Measurements from ENCODE around the gene XYLB.
"Not testable (repeated sequence)": the region's sequence is repeated elsewhere in the genome, so short reads cannot be mapped to it uniquely, and the experiment has no call there.

Gene XYLB

DNA sequence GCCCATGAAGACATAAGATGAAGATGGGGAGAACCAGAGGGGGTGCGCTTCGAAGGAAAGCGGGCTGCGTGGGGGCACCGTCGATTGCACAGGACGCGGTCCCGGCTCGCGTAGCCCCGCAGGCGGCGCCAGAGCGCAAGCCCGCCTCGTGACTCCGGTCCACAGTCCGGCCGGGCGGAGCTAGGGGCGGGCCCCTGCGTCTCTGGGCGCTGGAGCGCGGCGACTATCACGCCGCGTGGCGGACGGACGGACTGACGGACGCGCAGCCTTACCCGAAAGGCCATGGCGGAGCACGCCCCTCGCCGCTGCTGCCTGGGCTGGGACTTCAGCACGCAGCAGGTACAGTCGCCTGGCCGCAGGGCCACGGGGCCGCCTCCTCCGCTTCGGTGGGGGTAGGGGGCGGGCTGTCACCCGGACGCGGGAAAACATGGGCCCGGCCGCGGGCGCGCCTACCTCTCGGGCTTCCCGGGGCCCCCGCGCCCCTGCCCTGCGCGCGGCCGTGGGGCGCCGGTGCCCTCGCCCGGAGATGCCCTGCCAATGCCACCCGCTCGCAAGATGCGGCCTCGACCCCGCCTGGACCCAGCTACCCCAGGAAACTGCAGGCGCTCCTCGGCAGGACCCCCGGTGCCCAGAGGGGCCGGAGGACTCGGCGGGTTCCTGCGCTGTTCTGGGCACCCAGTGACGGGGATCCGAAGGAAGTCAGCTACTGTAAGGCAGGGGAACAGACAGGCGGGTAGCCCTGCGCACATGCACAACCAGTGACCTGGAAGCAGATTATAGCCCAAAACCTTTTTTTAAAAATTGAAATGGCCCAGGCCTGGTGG lies at the start of gene XYLB:
XYLB (plus strand) TSS at position 199 of the 824 bp plus-strand sequence; CDS start at position 283, 84 bp downstream.
- DNase-seq (ENCODE audit: low read depth), result peak; percentile 57

DNA sequence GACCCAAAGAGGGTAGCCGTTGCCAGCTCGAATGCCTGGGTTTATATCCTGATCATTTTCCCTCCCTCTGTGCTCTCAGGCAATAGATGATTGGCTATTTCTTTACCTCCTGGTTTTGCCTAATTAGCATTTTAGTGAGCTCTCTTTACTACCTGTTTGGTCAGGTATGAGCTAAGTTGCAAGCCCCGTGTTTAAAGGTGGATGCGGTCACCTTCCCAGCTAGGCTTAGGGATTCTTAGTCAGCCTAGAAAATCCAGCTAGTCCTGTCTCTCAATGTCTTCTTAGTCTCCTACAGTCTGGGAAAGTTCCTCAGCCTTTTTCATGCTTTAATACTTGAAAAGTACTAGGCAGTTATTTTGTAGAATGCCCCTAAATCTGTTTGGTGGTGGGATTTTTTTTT lies 49.5 kb upstream of the XYLB start:
- DNase-seq (ENCODE audit: low read depth), result not testable (repeated sequence)

DNA sequence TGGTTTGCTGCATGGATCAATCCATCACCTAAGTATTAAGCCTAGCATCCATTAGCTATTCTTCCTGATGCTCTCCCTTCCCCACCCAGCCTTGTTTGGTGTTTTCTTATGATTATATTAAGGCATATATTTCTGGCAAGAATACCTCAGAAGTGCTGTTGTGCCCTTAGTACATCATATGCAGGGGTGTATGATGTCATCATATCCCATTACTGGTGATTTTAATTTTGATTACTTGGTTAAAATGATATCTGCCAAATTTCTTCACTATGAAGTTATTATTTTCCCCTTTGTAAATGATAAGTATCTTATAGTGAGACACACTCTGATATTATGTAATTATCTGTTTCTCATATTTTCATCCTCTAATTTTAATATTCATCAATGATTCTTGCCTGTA lies 49.0 kb upstream of the XYLB start:
- DNase-seq (ENCODE audit: low read depth), result no peak

DNA sequence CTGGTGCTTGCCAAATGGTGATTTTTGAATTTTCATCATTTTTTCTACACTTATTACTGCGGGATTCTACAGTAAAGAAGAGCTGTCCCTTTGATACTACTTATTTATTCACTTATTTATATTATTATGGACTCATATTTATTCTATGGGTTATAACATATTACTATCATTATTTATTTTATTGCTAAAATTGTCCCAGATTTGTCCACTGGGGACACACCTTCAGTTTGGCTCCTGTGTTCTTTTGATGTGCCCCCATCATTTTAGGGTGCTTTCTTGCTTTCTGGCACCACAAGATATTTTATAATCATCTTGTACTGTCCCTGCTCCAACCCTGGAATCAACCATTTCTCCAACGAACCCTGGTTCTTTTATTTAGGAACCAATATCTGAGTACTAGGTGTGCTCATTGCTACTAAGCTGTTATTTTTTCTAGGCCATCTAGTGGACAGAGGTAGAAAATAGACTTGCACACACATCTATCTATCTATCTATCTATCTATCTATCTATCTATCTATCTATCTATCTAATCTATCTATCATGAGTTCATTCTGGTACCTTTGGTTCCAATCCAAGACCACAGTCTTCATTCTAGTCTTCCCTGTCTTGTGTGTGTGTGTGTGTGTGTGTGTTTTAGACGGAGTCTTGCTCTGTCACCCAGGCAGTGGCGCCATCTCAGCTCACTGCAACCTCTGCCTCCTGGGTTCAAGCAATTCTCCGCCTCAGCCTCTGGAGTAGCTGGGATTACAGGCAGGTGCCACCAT lies 48.5 kb upstream of the XYLB start:
- peak; percentile 12 for DNase-seq (ENCODE audit: low read depth)

DNA sequence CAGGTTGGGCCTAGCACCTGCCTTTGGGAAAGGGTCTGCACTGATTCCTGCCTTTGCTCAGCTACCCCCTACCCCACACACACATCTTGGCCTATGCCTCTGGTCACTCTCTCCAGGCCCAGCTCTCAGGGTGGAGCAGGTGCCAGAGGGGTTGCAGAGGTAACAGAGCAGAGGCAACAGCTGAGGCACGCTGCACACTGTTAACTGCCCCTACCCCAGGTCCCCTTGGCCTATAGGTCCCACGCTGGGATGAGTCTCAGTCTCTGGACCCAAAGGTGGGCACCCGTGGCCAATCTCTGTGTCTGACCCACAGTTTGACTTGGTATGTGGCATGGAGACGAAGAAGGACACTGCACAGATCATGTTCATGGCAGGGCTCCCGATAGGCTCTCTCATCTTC lies 39.6 kb upstream of the XYLB start:
- no peak for DNase-seq (ENCODE audit: low read depth)

DNA sequence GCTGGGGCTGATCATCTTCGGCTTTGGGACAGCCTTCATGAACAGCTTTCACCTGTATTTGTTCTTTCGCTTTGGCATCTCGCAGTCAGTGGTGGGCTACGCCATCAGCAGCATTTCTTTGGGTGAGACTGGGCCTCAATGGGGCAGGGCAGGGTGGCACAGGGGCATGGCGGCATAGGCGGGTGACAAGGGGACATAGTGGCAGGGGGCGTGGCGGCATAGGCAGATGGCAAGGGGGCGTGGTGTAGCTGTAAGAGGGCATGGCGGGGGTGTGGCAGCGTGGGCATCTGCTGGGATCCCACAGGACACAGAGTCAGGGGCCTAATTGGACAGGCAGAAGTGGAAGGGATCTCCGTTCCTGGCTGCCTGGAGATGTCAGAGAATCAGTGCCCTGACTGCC lies 39.0 kb upstream of the XYLB start:
- no peak for DNase-seq (ENCODE audit: low read depth)

DNA sequence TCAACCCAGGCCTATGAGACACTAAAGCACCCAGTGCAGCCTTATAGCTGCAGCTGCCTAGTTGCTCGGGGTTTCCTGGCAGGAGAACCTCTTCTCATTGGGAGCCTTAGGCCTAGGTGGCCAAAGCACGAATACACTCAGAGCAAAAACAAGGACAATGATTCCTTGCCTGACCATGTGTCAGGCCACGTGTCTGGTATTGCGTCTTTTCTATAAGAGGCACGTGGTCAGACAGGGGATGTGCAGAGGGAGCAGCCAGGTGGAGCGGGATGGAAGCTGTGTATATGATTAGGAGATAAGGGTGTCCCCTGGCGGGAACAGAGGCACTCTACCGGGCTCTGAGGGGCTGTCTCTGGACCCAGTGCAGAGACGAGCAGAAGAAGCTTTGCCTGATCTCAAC lies 38.1 kb upstream of the XYLB start:
- DNase-seq (ENCODE audit: low read depth), result no peak

DNA sequence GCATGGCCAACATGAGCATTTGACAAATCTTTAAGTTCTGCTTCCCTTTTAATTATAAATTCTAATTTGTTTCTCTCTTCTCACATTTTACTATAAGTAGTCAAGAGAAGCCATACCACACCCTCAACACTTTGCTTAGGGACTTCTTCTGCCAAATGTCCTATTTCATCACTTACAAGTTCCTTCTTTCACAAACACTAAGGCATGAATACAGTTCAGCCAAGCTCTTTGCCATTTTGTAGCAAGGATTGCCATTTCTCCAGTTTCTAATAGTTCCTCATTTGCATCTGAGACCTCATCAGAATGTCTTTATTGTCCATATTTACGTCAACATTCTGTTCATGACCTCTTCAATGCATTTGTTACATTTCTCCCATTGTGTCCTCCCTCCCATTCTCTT lies 35.1 kb upstream of the XYLB start:
- no peak for DNase-seq (ENCODE audit: low read depth)

DNA sequence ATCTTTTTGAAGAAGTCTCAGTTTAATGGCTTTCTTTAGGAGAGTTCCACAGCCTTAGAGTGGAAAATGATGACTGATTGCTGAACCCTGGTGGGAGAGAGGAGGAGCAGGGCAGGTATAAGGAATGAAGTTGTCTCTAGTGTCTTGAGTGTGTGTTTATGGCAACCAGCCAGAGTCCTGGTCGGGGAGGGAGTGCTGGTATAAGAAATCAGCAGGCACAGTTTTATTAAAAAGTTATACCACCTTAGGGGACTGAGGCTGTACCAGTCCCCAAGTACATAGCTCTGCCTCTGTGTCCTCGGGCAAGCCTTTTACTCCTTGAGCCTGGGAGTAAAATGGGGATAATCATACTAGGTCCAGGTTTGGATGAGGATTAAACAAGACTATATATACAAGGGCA lies 34.6 kb upstream of the XYLB start:
- DNase-seq (ENCODE audit: low read depth), result no peak

DNA sequence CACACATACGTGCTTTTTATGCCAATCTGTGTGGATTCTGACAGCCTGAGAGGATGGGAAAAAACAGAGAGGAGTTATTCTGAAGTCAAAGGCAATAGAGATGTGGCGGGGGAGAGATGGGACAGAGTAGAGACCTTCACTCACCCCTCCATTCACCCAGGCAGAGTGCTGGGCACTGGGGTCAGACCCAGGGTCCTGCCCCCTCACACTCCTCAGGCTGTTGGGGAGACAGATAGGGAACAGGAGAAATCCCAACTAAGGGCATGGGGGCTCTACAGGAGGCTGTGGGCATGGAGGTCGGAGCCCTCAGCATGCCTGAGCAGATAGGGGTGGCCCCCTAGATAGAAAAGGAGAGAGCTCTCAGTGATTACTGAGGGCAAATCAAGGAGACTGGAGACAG lies 34.2 kb upstream of the XYLB start:
- DNase-seq (ENCODE audit: low read depth), result no peak

DNA sequence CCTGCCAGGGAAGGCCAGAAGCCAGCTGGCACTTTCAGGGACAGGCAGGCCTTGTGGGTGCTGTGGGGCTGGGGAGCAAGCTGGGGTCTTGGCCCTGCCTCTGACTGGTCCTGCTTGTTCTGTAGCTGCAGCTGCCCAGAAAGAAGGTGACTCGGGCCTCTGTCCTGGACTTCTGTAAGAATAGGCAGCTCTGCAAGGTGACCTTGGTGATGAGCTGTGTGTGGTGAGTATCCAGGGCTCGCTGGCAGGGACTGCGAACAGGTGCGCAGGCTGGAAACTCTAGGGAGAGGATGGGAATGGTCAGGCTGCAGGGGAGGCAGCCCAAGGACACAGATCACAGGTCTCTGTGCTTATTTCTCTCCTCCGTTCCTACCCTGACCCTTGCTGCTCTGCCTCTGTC lies 33.3 kb upstream of the XYLB start:
- no peak for DNase-seq (ENCODE audit: low read depth)

DNA sequence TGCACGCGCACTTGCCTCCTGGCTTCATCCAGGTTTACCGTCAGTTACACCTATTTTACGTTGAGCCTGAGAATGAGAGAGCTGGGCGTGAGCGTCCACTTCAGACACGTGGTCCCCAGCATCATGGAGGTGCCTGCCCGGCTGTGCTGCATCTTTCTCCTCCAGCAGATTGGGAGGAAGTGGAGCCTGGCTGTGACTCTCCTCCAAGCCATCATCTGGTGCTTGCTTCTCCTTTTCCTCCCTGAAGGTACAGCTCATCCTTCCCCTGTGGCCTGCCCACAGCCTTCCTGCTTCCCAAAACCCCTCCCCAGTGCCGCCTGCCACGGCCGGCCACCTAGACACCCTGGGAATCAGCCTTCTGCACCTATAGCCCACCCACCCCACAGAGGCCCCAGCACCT lies 32.9 kb upstream of the XYLB start:
- DNase-seq (ENCODE audit: low read depth), result no peak

DNA sequence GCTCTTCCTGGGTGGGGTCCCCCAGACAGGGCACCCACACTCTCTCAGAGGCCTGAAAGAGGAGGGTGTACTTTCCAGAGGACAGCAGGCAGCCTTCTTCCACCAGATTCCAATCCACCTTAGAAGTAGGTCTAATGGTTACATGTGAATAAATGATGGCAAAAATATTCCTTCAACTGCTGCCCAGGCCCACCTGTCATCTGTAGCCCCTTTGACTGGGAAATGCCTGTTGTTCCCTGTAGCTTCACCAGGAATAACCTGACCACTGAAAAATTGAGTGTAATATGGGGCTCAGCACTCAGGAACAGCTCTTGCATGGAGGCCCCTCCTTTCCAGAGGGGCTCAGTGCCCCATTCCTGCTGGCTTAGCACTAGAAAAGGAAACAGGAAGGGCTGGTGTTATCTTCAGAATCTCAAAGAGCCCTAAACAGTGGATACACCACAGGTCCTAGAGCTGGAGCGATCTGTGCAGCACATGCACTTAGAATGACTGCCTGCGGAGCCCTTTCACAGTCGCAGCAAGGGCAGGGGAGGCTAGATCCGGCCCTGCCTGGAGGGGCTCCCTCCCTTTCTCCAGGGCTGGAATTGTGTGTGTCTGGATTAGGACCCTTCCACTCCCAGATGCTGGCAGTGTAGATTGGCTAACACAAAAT lies 32.3 kb upstream of the XYLB start:
- DNase-seq (ENCODE audit: low read depth), result no peak

DNA sequence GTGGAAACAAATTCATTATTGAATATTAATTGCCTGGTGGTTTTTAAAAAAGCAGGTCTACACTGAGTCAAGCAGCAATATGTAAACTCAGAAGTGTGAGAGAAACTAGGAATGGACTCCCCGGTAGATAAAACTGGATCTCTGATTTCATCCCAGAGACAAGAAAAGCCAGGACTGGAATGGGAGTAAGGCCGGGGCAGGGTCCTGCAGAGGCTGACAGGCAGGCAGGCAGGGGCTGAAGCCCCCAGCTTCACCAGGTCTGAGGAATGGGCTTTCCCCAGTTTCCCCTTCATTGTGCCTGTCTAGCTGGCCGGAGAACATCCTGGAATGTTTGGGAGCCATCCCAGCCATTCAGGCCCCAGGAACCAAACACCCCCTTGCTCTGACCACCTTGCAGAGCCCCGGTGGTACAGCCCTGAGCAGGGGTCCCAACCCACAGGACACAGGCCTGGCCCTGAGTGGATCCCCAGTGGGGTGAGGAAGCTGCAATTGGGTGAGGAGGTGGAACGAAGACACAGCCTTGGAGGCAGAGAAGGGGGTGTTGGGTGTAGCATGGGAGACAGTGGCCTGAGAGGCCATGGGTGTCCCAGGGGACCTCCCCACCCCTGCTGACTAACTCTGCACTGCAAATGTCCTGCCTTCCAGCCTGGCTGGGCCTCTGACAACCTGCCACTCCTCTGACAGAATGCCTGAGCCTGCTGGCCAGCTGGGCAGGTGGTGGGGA lies 31.7 kb upstream of the XYLB start:
- DNase-seq (ENCODE audit: low read depth), result no peak

DNA sequence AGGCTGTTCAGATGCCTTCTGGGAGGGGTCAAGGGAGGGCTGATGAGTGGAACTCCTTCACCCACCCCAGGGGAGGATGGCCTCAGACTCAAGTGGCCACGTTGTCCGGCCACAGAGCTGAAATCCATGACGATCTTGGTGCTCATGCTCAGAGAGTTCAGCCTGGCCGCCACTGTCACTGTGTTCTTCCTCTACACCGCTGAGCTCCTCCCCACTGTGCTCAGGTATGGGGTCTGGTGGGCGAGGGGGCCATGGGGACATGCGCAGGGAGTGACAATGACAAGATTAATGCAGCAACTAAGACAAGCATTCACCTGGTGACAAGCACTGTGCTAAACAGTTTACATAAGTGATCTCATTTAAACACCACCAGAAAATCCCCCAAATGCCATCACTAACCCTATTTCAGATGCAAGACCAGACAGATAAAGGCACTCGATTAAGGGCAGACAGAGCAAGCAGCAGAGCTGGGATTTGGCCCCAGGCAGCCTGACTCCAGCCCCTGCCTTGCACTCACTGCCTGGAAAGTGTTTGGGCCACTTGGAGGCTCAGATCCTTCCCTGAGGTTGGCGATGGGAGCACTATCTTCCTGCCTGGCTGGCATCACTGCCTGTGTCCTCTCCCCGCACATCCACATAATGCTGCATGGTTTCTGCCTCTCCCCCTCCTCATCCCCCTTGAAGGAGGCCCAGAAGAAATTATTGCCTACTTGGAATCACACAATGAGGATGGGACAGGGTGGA lies 30.9 kb upstream of the XYLB start:
- DNase-seq (ENCODE audit: low read depth), result no peak

DNA sequence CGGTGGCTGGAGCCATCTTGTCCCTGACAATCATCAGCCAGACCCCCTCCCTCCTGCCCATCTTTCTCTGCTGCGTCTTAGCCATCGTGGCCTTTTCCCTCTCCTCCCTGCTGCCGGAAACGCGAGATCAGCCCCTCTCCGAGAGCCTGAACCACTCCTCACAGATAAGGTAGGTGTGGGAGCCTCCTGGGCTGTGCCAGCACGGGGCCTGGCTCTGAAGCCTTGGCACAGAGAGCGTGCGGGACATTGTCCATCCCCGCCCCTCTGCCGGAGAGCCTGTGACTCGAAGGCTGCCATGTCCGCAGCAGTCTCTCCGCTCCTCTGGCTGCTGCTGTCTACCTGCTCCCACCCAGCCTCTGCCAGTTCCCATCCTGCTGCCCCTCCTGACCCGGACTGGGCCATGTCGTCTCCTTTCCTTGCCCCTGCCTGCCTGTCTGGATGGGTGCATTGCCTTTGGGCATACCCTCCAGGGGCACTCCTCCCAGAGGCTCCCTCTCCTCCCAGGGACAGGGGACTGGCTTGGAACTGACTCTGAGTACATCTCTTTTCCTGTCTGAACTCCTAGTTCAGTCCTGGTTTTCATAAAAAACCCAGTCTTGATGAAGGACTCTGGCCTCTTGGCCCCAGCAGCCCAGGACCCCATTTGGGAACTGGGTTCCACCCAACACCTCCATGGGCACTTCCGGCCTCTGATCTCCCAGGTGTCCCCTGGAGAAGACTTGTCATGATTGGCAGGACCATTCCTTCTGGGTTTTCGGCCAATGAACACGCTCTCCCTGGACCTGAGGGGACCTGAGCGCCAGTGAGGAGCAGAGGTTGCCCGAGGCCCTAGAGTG lies 30.0 kb upstream of the XYLB start:
- no peak for DNase-seq (ENCODE audit: low read depth)

DNA sequence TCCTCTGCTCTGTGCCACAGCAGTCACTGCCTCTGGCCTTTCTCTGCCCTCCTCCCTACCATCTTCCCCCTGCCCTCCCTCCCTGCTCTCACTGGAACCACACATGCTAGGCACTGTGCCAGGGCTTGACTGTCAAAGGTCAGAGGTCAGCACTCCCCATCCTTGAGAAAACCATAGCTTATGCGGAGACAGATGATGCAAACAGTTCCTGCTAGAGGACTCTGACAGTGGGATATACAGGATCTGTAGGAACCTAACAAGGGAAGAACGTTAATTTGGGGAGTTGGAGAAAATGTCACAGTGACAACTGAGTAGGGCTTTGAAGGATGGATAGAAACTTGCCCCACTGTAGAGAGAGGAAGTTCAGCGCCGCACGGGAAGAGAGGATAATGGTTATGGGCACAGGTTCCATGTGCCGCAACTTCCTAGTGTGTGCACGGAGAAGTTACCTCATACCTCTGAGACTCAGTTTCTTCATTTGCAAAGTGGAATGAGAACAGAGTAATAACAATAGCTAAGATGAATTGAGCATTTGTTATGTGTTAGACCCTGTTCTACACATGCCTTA lies 29.3 kb upstream of the XYLB start:
- DNase-seq (ENCODE audit: low read depth), result peak; percentile 13

DNA sequence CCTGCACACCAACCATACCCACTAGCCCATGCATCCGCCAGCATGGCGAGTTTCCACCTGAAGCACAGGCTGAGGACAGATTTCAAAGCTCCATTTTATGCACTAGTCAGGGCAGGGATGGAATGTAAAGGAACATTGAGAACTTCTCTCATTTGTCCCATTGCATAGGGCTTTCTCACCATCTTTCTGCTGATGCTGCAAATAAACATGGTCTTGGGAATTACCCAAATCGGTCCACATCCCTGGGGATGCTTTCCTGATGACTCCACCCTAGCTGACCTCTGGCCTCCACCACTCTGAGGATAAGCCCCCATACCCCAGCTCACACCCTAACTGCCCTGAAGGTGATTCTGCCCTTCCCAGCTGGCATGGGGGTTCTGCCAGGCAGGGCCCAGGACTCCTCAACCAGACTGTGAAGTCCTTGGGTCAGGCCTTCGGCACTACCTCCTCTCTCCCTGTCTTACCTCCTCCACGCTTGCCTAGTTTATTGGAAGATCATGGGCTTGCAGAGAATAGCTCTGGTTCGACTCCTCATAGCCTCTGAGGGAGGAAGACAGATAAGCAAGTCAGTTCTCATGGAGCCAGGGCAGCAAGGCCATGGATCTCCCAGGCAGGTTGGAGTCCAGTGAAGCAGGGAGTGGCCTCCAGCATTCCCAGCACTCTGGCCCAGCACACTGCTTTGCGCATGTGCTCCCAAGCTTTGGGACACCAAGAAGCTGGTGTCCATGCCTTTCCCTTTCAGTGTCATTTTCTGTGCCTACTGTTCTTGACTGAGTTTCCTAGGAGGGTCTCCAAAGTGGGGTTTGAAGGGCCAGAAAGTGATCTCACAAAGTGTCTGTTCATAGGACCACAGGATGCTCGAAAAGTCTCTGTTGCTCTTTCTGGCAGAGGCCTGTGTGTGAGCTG lies 27.6 kb upstream of the XYLB start:
- DNase-seq (ENCODE audit: low read depth), result no peak

DNA sequence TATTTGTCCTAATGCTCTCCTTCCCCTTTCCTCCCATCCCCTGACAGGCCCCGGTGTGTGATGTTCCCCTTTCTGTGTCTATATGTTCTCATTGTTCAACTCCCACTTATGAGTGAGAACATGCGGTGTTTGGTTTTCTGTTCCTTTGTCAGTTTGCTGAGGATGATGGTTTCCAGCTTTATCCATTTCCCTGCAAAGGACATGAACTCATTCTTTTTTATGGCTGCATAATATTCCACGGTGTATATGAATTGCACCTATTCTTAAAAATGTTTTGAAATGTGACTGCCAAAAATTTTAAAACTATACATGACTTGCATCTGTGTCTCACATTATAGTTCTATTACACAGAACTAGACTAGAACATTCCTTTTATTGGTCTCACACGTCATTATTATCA lies 25.9 kb upstream of the XYLB start:
- DNase-seq (ENCODE audit: low read depth), result not testable (repeated sequence)

All from fibroblast of the conjunctiva (primary cell).